NCI-H1930 (cell line): ENCODE data around the gene PREPL.
"Not testable (repeated sequence)": the region's sequence is repeated elsewhere in the genome, so short reads cannot be mapped to it uniquely, and the experiment has no call there.

Experiments used
- DNase-seq, 2 experiments: peaks; one replicate each; lab custom pipeline; 2025; lab: John Stamatoyannopoulos, UW

Gene PREPL

GRCh38 chr2:44361330-44362206 is at the start of gene PREPL, which contains the start of gene CAMKMT:
Gene PREPL (minus strand): TSS chr2:44361494. CDS start chr2:44346342, 15,152 bp downstream.
Gene CAMKMT (plus strand): TSS chr2:44361947.
- peak; percentile 93 to 96 for DNase-seq

GRCh38 chr2:44398243-44398897 is 37.1 kb upstream of the PREPL start:
- no peak for DNase-seq

GRCh38 chr2:44397447-44398175 is 36.3 kb upstream of the PREPL start:
- DNase-seq, result no peak

DNA sequence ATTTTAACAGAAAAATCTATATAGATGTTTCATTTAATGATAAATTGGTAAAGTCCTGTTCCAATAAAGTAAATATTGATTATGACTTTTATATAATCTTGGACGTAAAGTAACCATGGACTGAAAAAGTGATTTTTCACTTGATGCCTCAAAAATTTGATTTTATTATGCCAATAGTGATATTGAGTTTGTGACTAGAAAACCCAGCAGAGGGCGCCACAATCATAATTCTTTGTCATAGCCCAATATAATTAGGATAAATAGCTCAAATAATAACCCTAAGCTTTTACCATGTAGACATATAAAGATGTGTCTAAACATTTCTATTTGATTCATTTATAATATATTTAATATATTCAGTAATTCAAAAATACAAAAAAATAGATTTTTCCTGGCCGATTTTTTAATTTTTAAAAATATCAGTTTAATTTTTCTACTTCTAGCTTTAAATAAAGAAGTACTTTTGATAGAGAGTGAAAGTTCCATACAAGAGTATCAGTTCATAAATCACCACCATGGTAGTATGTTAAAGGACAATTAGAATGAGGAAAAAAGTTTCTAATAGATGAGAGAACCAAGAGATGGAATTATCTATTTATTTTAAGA is 31.1 kb upstream of the PREPL start:
- peak; percentile 10 to 23 for DNase-seq

DNA sequence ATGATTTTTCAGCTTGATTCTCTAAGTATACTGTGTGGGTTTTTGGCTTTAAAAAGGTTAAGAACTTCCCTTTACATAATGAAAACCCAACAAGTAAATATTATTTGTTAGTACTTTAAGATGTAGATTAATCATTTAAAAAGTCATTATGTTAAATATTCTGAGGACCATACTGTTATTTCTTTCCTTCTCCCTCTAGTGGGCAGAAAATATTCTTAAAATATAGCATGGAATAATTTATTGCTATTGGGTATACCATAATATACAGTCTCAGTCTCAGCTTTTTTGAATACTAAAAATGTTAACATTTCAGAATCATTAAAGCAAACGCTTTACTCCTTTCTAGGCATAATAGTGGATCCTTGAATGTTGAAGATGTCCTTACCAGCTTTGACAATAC is 28.6 kb upstream of the PREPL start:
- DNase-seq, result no peak

DNA sequence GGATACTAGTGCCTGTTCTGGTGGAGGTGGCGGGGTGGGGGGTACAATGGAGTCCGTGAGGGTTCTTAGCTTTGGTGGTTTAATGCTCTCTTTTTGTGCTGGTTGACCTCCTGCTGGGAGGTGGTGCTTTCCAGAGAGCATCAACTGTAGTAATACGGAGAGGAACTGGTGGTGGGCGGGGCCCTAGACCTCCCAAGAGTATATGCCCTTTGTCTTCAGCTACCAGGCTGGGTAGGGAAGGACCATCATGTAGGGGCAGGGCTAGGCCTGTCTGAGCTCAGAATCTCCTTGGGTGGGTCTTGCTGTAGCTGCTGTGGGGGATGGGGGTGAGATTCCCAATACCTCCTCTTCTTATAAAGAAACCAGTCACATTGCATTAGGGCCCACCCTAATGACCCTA is 27.6 kb upstream of the PREPL start:
- DNase-seq, result no peak

- not testable (repeated sequence) for DNase-seq
These were observed 23.9 kb upstream of the PREPL start for GRCh38 chr2:44385226-44385625.

DNA sequence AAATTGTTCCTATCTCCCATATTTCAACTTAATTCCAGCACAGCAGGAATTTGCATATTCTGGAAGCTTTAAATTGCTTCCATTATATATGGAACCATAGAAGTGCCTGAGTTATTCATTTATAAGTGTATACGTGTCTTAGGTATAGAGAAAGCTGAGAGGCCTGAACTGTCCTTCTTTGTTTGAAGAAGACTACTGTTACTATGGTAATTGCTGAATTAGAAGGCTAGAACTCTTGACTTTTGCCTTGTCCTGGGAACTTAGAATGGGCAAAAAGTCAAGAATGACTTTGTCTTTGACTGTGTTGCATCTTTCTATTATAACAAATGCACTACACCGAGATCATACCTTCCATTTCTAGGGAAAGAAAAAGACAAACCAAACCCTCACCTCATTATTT is 16.2 kb upstream of the PREPL start:
- no peak for DNase-seq

DNA sequence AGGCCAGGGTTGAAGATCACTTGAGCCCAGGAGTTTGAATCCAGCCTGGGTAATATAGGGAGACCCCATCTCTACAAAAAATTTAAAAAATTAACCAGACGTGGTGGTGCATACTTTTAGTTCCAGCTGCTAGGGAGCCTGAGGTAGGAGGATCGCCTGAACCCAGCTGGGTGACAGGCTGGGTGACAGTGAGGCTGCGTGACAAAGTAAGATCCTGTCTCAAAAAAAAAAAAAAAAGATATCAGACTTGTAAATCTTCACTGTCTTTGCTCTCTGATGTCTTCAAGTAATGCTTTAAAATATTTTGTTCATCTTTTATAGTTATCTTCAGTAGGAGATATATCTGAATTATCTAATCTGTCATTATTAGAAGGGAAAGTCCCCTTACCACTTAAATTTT is 11.0 kb upstream of the PREPL start:
- no peak for DNase-seq

DNA sequence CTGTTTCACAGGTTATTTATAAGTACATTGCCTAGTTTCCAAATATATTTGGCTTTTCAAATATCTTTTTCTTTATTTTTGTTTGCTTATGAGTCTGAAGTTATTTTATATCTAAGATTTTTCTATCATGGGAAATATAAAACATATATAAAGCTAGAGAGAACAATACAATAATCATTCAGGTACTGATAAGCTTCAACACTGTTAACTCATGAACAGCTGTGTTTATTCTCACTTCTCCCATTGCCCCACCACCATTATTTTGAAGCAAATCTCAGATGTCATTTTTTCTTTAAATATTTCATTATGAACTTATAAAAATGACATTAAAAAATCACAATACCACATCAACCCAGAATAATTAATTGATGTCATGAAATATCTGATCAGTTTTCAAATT is 10.2 kb upstream of the PREPL start:
- no peak for DNase-seq

GRCh38 chr2:44369392-44369791 is 8.1 kb upstream of the PREPL start:
- DNase-seq, result no peak

DNA sequence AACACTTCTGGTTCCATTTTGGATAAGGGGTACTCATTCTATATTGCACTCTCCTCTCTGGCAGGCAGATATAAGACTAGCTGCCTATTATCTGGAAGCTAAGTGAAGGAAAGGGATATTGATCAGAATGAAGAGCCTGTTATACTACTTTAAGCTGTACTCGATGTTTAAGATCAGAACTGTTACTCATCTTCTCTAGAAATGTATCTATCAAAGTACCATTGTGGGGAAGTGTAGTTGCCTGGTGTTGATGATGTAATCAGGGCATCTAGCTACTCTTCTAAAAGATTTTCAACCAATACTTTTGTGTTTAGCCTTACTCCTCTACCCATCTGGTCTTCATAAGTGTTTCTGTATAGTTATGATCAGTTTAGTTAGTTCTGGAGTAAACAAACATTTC is 6.3 kb upstream of the PREPL start:
- no peak for DNase-seq

DNA sequence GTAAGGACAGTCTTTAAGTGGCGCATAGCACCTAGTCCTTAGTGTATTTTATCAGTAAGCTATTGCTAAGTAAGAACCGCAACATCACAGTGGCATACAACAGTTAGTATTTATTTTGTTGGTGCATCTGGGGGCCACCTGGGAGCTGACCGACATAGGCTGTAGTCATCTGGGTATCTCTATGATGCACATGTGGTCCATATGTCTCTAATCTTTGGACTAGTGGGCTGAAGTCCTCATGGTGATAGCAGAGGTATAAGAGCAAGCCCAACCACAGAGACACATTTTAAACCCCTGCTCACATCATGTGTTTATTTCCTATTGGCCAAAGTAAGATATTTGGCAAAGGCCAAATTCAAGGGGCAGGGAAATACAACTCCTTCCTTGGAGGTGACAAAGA is 3.3 kb upstream of the PREPL start:
- DNase-seq, result no peak

- no peak for DNase-seq
These were observed 1.1 kb upstream of the PREPL start for GRCh38 chr2:44362207-44363015.

- no peak for DNase-seq
These were observed 455 bp downstream of the PREPL start for GRCh38 chr2:44360749-44361329.

DNA sequence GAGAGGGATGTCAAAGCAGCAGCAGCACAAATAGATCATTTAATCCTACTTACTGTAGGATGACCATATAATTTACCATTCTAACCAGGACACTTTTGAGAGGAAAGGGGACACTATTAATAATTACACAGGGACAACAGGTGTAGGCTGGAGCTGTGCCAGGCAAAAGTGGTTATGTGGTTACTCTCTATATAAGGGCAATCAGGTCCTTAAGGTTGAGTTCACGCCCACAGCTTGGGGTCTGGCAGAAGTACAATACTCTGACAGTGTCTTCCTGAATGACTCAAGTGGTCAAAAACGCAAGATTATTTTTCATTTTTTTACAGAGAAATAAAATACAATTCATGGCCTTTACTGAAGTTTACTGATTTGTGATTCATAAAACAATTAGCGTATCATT is 2.8 kb downstream of the PREPL start:
- DNase-seq, result no peak

GRCh38 chr2:44354761-44355160 is 6.5 kb downstream of the PREPL start:
- no peak for DNase-seq

DNA sequence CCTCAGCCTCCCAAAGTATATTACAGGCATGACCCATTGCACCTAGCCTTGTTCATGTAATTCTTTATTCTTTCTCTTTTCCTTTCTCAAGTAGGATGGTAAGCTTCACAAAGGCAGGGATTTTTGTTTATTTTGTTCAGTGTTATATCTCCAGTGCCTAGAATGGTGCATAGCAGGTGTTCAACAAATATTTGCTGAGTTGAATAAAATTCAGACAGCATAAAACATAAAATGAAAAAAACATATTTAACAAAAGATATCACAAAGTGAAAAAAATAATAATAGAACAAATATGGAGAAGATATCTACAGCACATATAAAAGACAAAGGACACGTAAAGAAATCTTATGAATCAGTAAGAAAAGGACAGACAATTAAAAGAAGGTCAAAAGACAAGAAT is 8.8 kb downstream of the PREPL start:
- DNase-seq, result no peak

GRCh38 chr2:44351676-44352075 is 9.6 kb downstream of the PREPL start:
- no peak for DNase-seq

GRCh38 chr2:44351088-44351487 is 10.2 kb downstream of the PREPL start:
- DNase-seq, result no peak

DNA sequence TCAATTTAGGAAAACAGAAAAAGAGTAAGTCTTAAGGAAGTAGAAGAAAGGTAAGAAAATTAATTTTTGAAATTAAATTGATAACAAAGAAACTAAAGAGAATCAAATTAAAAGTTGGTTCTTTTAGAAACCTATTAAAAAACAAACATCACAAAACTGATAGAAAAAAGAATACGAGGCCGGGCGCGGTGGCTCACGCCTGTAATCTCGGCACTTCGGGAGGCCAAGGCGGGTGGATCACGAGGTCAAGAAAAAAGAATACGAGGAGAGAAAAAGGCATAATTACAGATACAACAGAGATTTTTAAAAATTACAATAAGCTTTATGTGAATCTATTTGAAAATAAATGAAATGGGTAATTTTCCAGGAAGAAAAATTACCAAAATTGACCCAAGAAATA is 11.8 kb downstream of the PREPL start:
- no peak for DNase-seq
